GM23338 (cell line): Measurements from ENCODE around the gene TGFBI. TPM values are rescaled to one million over a fixed set of nuclear protein-coding genes. Genes with fewer than 3 reads are reported as not detected.

Experiments used
- ATAC-seq: fragments of 200-7000 bp; cut with Tn5 transposase; 3 replicates; pipeline ENCODE4 v1.9.1; 2020
- DNase-seq: peaks from one replicate; pipeline ENCODE4 v3.0.0-alpha.2; 2015; ENCODE audit warnings: low spot score
- H2AFZ ChIP-seq: fragments of 200-600 bp; sonication (generic); 2 replicates; pipeline ENCODE4 v1.8.0; 2016; ENCODE audit warnings: antibody characterized with exemption, mild to moderate bottlenecking, moderate library complexity
- H3F3A ChIP-seq: fragments of 200-600 bp; sonication (generic); replicated peaks from 2 replicates; pipeline ENCODE4 v1.8.0; 2017; ENCODE audit warnings: antibody characterized with exemption, mixed run types, low read depth
- H3K27ac ChIP-seq: fragments of 200-600 bp; sonication (generic); 2 replicates; pipeline ENCODE4 v1.6.1; 2016; ENCODE audit warnings: low read depth
- H3K27me3 ChIP-seq: fragments of 200-600 bp; sonication (generic); 2 replicates; pipeline ENCODE4 v1.8.0; 2016; ENCODE audit warnings: mild to moderate bottlenecking, mixed run types, moderate library complexity; ENCODE audit not compliant: insufficient read depth
- H3K36me3 ChIP-seq: fragments of 200-600 bp; sonication (generic); 2 replicates; pipeline ENCODE4 v1.8.0; 2016; ENCODE audit warnings: mild to moderate bottlenecking; ENCODE audit not compliant: insufficient read depth
- H3K4me1 ChIP-seq: fragments of 200-600 bp; sonication (generic); 2 replicates; pipeline ENCODE4 v1.8.0; 2016; ENCODE audit warnings: mild to moderate bottlenecking, moderate library complexity; ENCODE audit not compliant: insufficient read depth
- H3K4me2 ChIP-seq: fragments of 200-600 bp; sonication (generic); 2 replicates; pipeline ENCODE4 v1.7.1; 2017; ENCODE audit warnings: mixed run types
- H3K4me3 ChIP-seq: fragments of 200-600 bp; sonication (generic); 2 replicates; pipeline ENCODE4 v1.6.1; 2016; ENCODE audit warnings: mixed run types
- H3K79me2 ChIP-seq: fragments of 200-600 bp; sonication (generic); replicated peaks from 2 replicates; pipeline ENCODE4 v1.8.0; 2017; ENCODE audit warnings: mild to moderate bottlenecking; ENCODE audit not compliant: insufficient read depth
- H3K9me2 ChIP-seq: fragments of 200-600 bp; sonication (generic); 2 replicates; pipeline ENCODE4 v1.8.0; 2017; ENCODE audit not compliant: insufficient read depth
- H4K20me1 ChIP-seq: fragments of 200-600 bp; sonication (generic); replicated peaks from 2 replicates; pipeline ENCODE4 v1.8.0; 2017; ENCODE audit warnings: mild to moderate bottlenecking; ENCODE audit not compliant: insufficient read depth
- H3K27ac Mint-ChIP-seq: 2 replicates; pipeline ENCODE4 v1.8.0; 2020; ENCODE audit warnings: inconsistent platforms, mild to moderate bottlenecking, moderate library complexity, mixed read lengths
- H3K27me3 Mint-ChIP-seq: 3 replicates; pipeline ENCODE4 v1.8.0; 2022; ENCODE audit warnings: low read depth, mild to moderate bottlenecking, moderate library complexity, mixed read lengths, inconsistent platforms; ENCODE audit not compliant: insufficient read depth, poor library complexity
- H3K36me3 Mint-ChIP-seq: 3 replicates; pipeline ENCODE4 v1.8.0; 2021; ENCODE audit warnings: low read depth, mild to moderate bottlenecking, inconsistent platforms, moderate library complexity, mixed read lengths
- H3K4me1 Mint-ChIP-seq: 3 replicates; pipeline ENCODE4 v1.8.0; 2020; ENCODE audit warnings: mild to moderate bottlenecking, inconsistent platforms, mixed read lengths
- H3K4me3 Mint-ChIP-seq: 3 replicates; pipeline ENCODE4 v1.8.0; 2021; ENCODE audit warnings: moderate library complexity, mild to moderate bottlenecking, inconsistent platforms, mixed read lengths
- H3K9me3 Mint-ChIP-seq: 3 replicates; pipeline ENCODE4 v1.8.0; 2020; ENCODE audit warnings: moderate library complexity, mild to moderate bottlenecking, inconsistent platforms, mixed read lengths
- EZH2phosphoT487 ChIP-seq: fragments of 200-600 bp; sonication (generic); IDR thresholded peaks from one replicate; pipeline ENCODE4 v1.8.1; 2018; ENCODE audit warnings: antibody characterized with exemption; ENCODE audit not compliant: unreplicated experiment
- ZNF114 ChIP-seq: fragments of 250-450 bp; sonication (Bioruptor Pico); IDR thresholded peaks from 2 replicates; pipeline ENCODE4 v1.5.0; 2020; ENCODE audit warnings: mild to moderate bottlenecking, moderate library complexity
- ZNF331 ChIP-seq: fragments of 250-450 bp; sonication (Bioruptor Pico); IDR thresholded peaks from 2 replicates; pipeline ENCODE4 v1.5.0; 2020; ENCODE audit warnings: low read depth, mild to moderate bottlenecking, moderate library complexity
- polyA plus RNA-seq: library from polyadenylated mRNA; unstranded; fragments of >200 nt; fragmentation: Nextera tagmentation; extraction: Ambion mirVana; gene quantifications from 2 replicates; pipeline ENCODE4 v1.2.1, GENCODE V29; 2016
- total RNA-seq: library from RNA; depleted of rRNA; stranded (reverse); fragments of >200 nt; shearing (Covaris generic); gene quantifications from 2 replicates; pipeline ENCODE4 v1.2.3, GENCODE V29; 2014
- TF ChIP-seq, protein P1 (sequence below): IDR thresholded peaks from 2 replicates; pipeline ENCODE4 v1.6.1; 2016; ENCODE audit warnings: antibody characterized with exemption
- TF ChIP-seq, protein P2 (sequence below), 2 experiments: fragments of 200-600 bp in 1 of 2; sonication (generic) in 1 of 2; conservative IDR thresholded peaks; 2 replicates each; pipeline versions ENCODE4 v1.5.1 to v1.6.1; 2016 to 2017; ENCODE audit warnings: antibody characterized with exemption in 2 of 2, low read depth in 2 of 2, mild to moderate bottlenecking in 2 of 2, moderate library complexity in 1 of 2

TGFBI gene
- total and polyA plus RNA-seq, 2 experiments from 2014 or later: 8.9 to 9.4 TPM

DNA sequence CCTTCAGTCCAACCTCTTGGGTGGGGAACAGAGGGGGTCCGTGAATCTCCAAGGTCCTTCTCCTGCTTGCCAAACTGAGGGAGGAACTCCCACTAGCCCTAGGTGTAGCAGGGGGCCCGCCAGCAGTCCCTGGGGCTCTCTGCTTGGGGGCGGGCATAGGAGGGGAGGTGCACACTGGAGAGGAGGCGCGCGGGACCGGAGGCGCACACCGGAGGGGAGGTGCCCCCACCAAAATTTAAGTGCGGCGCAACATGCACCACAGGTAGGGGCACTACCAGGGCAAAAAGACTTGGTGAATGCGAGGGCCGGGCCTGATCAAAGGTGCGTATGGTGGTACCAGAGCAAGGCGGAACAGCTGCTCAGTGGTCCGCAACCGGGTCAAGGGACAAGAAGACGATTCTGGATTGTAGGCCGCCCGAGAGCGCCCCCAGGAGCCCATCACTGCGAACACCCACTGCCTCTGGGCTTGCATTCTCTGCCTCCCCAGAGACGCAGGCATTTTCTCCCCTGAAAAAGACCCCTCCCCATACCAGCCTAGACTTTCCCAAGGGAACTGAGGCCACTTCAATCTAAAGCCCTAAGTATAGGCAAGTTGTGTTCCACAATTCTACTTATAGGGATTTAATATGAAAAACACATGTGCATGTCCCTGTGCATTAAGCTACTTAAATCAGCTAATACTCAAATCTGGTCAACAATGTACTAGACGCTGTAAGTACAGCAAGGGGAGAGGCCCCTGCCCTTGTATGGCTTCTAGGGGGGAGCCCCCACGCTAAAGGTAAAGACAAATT lies 50.6 kb downstream of the TGFBI start:
- peak overlapping the region; percentile 91 for H3K4me2 ChIP-seq

DNA sequence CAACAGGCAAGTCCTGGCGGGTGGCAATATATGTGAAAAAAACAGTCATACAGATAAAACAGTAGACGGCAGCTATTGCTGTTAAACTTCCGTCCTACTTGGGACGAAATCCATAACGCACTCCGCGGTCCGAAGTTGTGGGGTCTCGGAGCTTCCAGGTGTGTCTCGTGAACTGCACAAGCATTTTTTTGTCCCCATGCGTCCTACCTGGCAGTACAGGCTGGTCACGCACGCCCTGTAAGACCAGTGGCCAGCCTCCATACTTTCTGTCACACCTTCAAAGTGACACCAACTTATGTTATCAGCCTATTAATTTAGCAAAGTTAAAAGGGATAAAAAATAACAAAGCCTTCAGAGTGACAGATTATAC lies 51.3 kb downstream of the TGFBI start:
- Mint-ChIP-seq H3K27ac (peak overlapping the region; percentile 60; the same call in 1 of the 2 replicates), H3K4me3 (peak overlapping the region; percentile 86), H3K4me1 (peaks cover 5% of the 10 kb centered on the region), H3K27me3 (peaks cover 12% of the 10 kb centered on the region), H3K36me3 (no peaks in the 10 kb centered on the region), H3K9me3 (peaks cover 4% of the 10 kb centered on the region; the same call in 1 of the 3 replicates)
- Histone ChIP-seq H3K79me2 (no peaks in the 10 kb centered on the region), H3K4me2 (peak overlapping the region; percentile 91), H3F3A (no peaks in the 10 kb centered on the region), H3K27me3 (peaks cover 9% of the 10 kb centered on the region; the same call in 1 of the 2 replicates), H3K4me3 (peak overlapping the region; percentile 81), H3K27ac (no peak overlapping the region), H2AFZ (peak overlapping the region; percentile 98), H3K9me2 (no peaks in the 10 kb centered on the region), H3K4me1 (peaks cover under 1% of the 10 kb centered on the region; the same call in 1 of the 2 replicates), H4K20me1 (no peaks in the 10 kb centered on the region), H3K36me3 (no peaks in the 10 kb centered on the region)
- DNase-seq (no peak), ATAC-seq (peak; percentile 7)
- TF ChIP-seq ZNF114 (CRISPR knock-in tag) (no peak), ZNF331 (CRISPR knock-in tag) (no peak), EZH2phosphoT487 (no peak)
- TF ChIP-seq, protein P1, sequence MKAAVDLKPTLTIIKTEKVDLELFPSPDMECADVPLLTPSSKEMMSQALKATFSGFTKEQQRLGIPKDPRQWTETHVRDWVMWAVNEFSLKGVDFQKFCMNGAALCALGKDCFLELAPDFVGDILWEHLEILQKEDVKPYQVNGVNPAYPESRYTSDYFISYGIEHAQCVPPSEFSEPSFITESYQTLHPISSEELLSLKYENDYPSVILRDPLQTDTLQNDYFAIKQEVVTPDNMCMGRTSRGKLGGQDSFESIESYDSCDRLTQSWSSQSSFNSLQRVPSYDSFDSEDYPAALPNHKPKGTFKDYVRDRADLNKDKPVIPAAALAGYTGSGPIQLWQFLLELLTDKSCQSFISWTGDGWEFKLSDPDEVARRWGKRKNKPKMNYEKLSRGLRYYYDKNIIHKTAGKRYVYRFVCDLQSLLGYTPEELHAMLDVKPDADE: no peak

More for the DNA sequence above, 50.6 kb downstream of the TGFBI start:
- no peak overlapping the region for H3K27ac Mint-ChIP-seq
- Histone ChIP-seq H3K4me3 (peak overlapping the region; percentile 81), H2AFZ (peak overlapping the region; percentile 98), H3K36me3 (no peaks in the 10 kb centered on the region), H3K27ac (no peak overlapping the region), H4K20me1 (no peaks in the 10 kb centered on the region), H3F3A (no peaks in the 10 kb centered on the region), H3K27me3 (peaks cover 9% of the 10 kb centered on the region; the same call in 1 of the 2 replicates), H3K4me1 (peaks cover 4% of the 10 kb centered on the region; the same call in 1 of the 2 replicates), H3K79me2 (no peaks in the 10 kb centered on the region), H3K9me2 (no peaks in the 10 kb centered on the region)
- peak overlapping the region; percentile 86 for H3K4me3 Mint-ChIP-seq
- peaks cover 4% of the 10 kb centered on the region; the same call in 1 of the 3 replicates for H3K9me3 Mint-ChIP-seq
- ATAC-seq (peak; percentile 71), DNase-seq (peak; percentile 81)
- H3K4me1 Mint-ChIP-seq: peaks cover 5% of the 10 kb centered on the region
- TF ChIP-seq ZNF331 (CRISPR knock-in tag): no peak
- TF ChIP-seq, protein P2, sequence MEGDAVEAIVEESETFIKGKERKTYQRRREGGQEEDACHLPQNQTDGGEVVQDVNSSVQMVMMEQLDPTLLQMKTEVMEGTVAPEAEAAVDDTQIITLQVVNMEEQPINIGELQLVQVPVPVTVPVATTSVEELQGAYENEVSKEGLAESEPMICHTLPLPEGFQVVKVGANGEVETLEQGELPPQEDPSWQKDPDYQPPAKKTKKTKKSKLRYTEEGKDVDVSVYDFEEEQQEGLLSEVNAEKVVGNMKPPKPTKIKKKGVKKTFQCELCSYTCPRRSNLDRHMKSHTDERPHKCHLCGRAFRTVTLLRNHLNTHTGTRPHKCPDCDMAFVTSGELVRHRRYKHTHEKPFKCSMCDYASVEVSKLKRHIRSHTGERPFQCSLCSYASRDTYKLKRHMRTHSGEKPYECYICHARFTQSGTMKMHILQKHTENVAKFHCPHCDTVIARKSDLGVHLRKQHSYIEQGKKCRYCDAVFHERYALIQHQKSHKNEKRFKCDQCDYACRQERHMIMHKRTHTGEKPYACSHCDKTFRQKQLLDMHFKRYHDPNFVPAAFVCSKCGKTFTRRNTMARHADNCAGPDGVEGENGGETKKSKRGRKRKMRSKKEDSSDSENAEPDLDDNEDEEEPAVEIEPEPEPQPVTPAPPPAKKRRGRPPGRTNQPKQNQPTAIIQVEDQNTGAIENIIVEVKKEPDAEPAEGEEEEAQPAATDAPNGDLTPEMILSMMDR (conservative IDR thresholded peaks at IDR 0.05; ENCODE audit: low read depth in 2 of 2): peak; percentile 58 to 71
- H3K36me3 Mint-ChIP-seq: no peaks in the 10 kb centered on the region
- peaks cover 12% of the 10 kb centered on the region for H3K27me3 Mint-ChIP-seq
